HUES64 (cell line): ENCODE data around the gene ZKSCAN5.
A peak's percentile ranks its signal among the peaks of the same experiment; 100 is the strongest.
"Not testable (repeated sequence)": the region's sequence is repeated elsewhere in the genome, so short reads cannot be mapped to it uniquely, and the experiment has no call there.

Source experiments
- H3K27ac ChIP-seq: 2 replicates; pipeline ENCODE4 v1.7.0; 2013; ENCODE audit warnings: low read depth, low read length, inconsistent platforms
- H3K27me3 ChIP-seq: 2 replicates; pipeline ENCODE4 v1.6.1; 2013; ENCODE audit warnings: mild to moderate bottlenecking, low read length; ENCODE audit not compliant: insufficient read depth
- H3K36me3 ChIP-seq: 2 replicates; pipeline ENCODE4 v1.6.1; 2013; ENCODE audit warnings: mild to moderate bottlenecking, low read length; ENCODE audit not compliant: insufficient read depth
- H3K4me1 ChIP-seq: 2 replicates; pipeline ENCODE4 v1.6.1; 2013; ENCODE audit warnings: mild to moderate bottlenecking, low read length, moderate library complexity; ENCODE audit not compliant: insufficient read depth
- H3K4me3 ChIP-seq: 2 replicates; pipeline ENCODE4 v1.5.1; 2013; ENCODE audit warnings: mild to moderate bottlenecking, low read length, moderate library complexity
- H3K9ac ChIP-seq: 2 replicates; pipeline ENCODE4 v1.6.1; 2013; ENCODE audit warnings: mild to moderate bottlenecking, low read depth, low read length
- H3K9me3 ChIP-seq: 2 replicates; pipeline ENCODE4 v1.6.1; 2013; ENCODE audit warnings: low read depth, low read length; ENCODE audit not compliant: insufficient read depth
- WGBS: fragments of 150-250, 120-280 bp; methylation state at CpG from one replicate; pipeline ENCODE4 v1.1.7; 2013; ENCODE audit warnings: missing lambda C conversion rate; 5-methylcytosine and 5-hydroxymethylcytosine counted together

ZKSCAN5 gene

DNA sequence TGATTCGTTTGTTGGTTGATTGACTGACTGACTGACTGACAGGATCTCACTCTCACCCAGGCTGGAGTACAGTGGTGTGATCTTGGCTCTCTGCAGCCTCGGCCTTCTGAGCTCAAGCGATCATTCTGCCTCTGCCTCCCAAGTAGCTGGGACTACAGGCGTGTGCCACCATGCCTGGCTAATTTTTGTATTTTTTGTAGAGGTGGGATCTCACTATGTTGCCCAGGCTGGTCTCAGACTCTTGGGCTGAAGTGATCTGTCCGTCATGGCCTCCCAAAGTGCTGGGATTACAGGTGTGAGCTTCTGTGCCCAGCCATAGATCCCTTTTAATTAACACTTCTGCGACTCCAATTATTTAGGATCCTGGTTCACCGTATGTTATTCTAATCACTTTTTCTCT is 64.3 kb downstream of the ZKSCAN5 start:
- not testable (repeated sequence) for H3K4me1 ChIP-seq, H3K27me3 ChIP-seq, H3K9me3 ChIP-seq, H3K9ac ChIP-seq, H3K4me3 ChIP-seq, H3K27ac ChIP-seq
- 97% methylated on average over 7 of the region's 7 CpGs for WGBS
- peaks cover 81% of the 10 kb centered on the region for H3K36me3 ChIP-seq

DNA sequence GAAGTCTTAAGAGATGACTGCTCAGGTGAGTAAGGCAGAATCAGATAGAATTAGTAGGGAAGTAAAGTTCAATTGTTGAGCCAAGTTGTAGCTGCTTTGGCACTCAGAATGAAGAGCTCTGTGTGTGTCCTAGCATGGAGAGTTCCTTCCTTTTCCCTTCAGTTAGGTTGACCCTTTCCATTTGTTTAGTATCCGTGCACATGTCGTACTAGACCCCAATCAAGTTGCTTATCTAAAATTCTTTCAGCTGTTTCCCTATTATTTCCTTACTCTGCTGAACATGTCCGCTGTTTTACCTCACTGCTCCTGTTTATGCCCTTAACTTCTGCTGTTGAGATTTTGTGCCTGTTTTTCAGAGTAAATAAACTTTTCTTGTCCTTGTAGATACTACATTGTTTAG is 67.3 kb downstream of the ZKSCAN5 start:
- no peak overlapping the region for H3K4me3 ChIP-seq
- WGBS, result 96% methylated on average over 3 of the region's 3 CpGs
- no peaks in the 10 kb centered on the region for H3K9me3 ChIP-seq
- H3K9ac ChIP-seq, result no peak overlapping the region
- H3K27me3 ChIP-seq, result no peaks in the 10 kb centered on the region
- peaks cover 14% of the 10 kb centered on the region for H3K4me1 ChIP-seq
- H3K27ac ChIP-seq, result no peak overlapping the region
- peaks cover 62% of the 10 kb centered on the region for H3K36me3 ChIP-seq

DNA sequence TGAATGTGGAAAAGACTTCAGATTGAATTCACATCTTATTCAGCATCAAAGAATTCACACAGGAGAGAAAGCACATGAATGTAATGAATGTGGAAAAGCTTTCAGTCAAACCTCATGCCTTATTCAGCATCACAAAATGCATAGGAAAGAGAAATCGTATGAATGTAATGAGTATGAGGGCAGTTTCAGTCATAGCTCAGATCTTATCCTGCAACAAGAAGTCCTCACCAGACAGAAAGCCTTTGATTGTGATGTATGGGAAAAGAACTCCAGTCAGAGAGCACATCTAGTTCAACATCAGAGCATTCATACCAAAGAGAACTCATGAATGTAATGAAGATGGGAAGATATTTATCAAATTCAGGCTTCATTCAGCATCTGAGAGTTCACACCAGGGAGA is 68.8 kb downstream of the ZKSCAN5 start:
- 100% methylated on average over 1 of the region's 1 CpG for whole genome bisulfite sequencing
- Histone ChIP-seq H3K9ac (no peak overlapping the region), H3K36me3 (peaks cover 62% of the 10 kb centered on the region), H3K4me1 (peaks cover 14% of the 10 kb centered on the region), H3K27ac (no peak overlapping the region), H3K27me3 (no peaks in the 10 kb centered on the region), H3K9me3 (no peaks in the 10 kb centered on the region), H3K4me3 (no peak overlapping the region)

DNA sequence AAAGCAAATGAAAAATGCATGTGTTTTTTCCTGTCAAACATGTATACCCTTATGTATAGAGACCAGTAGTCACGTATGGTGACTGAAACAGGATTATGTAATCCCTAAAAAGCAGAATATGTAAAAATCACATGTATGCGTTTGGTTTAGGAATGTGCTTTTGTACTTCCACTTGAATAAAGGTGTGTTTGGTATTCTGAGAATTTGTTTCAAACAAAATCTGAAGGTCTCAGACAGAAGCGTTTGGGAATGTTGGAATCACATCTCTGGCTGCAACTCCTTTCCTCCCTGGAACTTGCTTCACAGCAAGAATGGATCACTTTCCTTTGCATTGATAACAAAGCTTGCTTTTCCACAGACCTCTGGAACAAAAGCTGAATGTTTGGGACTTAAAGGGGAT is 71.8 kb downstream of the ZKSCAN5 start:
- H3K4me3 ChIP-seq, result no peak overlapping the region
- H3K4me1 ChIP-seq, result peaks cover 17% of the 10 kb centered on the region
- no peaks in the 10 kb centered on the region for H3K9me3 ChIP-seq
- peak overlapping the region; percentile 37 for H3K9ac ChIP-seq
- no peaks in the 10 kb centered on the region for H3K27me3 ChIP-seq
- H3K36me3 ChIP-seq, result peaks cover 34% of the 10 kb centered on the region
- peak overlapping the region; percentile 71 for H3K27ac ChIP-seq
- WGBS, result 78% methylated on average over 3 of the region's 3 CpGs

DNA sequence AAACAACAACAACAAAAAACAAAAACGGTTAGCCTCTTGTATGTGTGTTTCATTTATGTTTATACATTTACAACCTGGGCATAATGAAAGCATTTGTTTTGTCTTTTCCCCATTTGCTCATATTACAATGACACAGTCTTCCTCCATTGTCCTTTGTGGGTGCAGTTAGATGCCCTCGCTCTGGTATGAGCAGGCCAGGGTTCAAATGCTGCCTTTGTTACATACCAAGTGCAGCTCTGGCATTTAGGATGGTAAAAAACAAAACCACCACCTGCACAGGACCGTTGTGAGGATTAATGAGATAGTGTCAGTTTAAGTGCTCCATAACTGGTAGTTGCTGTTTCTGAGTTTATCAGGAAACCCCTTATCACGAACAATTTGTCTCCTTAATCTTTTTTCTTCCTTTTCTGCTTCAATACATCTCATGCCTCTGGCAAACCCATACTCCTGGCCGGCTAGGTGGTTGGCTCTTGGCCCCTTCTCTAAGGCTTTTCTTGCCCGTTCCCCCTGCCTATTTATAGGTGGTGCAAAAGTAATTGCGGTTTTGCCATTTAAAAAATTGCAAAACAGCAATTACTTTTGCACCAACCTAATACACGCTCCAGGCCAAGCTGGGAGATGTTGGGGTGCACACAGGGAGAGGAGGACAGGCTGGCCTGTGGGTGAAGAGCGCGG is 75.0 kb downstream of the ZKSCAN5 start:
- Histone ChIP-seq H3K27ac (peak overlapping the region; percentile 25; the same call in 1 of the 2 replicates), H3K9ac (peak overlapping the region; percentile 82), H3K36me3 (peaks cover 4% of the 10 kb centered on the region; the same call in 1 of the 2 replicates), H3K9me3 (no peaks in the 10 kb centered on the region), H3K4me3 (peak overlapping the region; percentile 79), H3K27me3 (no peaks in the 10 kb centered on the region), H3K4me1 (peaks cover 17% of the 10 kb centered on the region)
- WGBS, result 76% methylated on average over 7 of the region's 10 CpGs

DNA sequence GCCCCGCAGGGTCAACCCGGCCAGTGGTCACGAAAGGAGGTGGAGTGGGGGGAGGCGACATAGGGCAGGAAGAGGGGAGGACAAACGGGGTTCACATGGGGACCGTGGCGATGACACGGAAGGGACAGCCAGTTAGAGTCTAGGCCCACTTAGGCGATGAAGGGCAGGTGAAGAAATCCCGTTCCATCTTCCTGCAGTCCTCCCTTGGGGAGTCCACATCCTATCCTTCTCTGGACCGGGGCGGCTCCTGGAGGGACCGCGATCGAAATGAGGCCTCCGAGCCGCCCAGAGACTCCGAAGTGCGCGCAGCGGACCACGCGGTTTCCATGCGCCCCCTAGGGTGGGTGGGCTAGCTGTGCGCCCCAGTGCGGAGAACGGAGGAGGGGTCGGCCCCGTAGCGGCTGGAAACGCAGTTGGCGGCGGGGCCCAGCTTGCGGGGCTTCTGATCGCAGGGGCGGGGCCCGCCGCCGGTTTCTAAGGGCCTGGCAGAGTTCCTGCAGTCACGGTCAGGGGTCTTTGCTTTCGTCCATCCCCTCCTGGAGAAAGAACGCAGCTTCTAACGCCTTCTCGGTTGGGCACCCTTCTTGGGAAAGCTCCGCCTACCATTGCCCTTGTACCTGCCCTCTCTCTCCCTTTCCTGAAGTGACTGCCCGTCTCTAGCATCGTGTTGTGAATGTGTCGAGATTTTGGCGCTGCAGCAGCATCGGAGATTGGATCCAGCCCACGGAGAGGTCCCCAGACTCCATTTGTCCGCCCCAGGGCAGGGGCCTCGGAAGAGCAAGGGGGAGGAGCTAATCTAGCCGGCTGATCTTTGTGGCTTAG is 75.7 kb downstream of the ZKSCAN5 start:
- H3K9me3 ChIP-seq, result no peaks in the 10 kb centered on the region
- peak overlapping the region; percentile 82 for H3K9ac ChIP-seq
- H3K27me3 ChIP-seq, result no peaks in the 10 kb centered on the region
- WGBS, result 7% methylated on average over 53 of the region's 54 CpGs
- peaks cover 15% of the 10 kb centered on the region for H3K4me1 ChIP-seq
- no peaks in the 10 kb centered on the region for H3K36me3 ChIP-seq
- peak overlapping the region; percentile 79 for H3K4me3 ChIP-seq
- peak overlapping the region; percentile 42 for H3K27ac ChIP-seq

DNA sequence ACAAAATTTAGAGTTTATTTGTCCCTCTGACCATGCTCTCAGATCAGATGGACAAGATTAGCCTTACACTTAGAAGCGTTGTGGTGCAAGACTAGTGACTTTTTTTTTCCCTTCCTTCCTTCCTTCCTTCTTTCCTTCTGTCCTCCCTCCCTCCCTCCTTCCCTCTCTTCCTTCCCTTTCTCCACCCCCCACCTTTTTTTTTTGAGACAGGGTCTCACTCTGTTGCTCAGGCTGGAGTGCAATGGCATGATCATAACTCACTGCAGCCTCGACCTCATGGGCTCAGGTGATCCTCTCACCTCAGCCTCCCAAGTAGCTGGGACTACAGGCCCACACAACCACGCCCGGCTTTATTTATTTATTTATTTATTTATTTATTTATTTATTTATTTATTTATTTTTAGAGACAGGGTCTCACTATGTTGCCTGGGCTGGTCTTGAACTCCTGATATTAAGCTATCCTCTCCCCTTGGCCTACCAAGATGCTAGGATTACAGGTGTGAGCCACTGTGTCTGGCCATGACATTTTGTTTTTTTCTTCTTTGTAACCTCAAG is 76.4 kb downstream of the ZKSCAN5 start:
- Histone ChIP-seq H3K9ac (peak overlapping the region; percentile 82), H3K4me3 (peak overlapping the region; percentile 79), H3K4me1 (peaks cover 10% of the 10 kb centered on the region), H3K27ac (peak overlapping the region; percentile 42; the same call in 1 of the 2 replicates)
- H3K36me3 ChIP-seq, H3K27me3 ChIP-seq, H3K9me3 ChIP-seq: not testable (repeated sequence)
- WGBS, result 45% methylated on average over 2 of the region's 4 CpGs
